RWPE1 (cell line): Measurements from ENCODE around the gene LIMK1.
"Not testable (repeated sequence)": the region's sequence is repeated elsewhere in the genome, so short reads cannot be mapped to it uniquely, and the experiment has no call there.

Experiments used
- CTCF ChIA-PET: fragments of 350-600 bp; sonication (Branson Sonifier 250); formaldehyde crosslinking; extraction: SDS; loops from one replicate; lab custom pipeline; 2021; lab: Yijun Ruan, JAX
- POLR2A ChIA-PET: fragments of 400-600 bp; formaldehyde crosslinking; extraction: SDS; loops from one replicate; lab custom pipeline; 2020; ENCODE audit warnings: antibody characterized with exemption; ENCODE audit not compliant: low non-redundant PET; lab: Yijun Ruan, JAX
- DNase-seq: peaks from one replicate; pipeline ENCODE4 v3.0.0; 2012; ENCODE audit warnings: low spot score
- H3K27ac ChIP-seq: fragments of 450-650 bp; 2 replicates; pipeline ENCODE4 v1.5.1; 2017
- TF ChIP-seq, protein P1 (sequence below): fragments of 450-650 bp; conservative IDR thresholded peaks from 2 replicates; pipeline ENCODE4 v1.5.1; 2017; ENCODE audit warnings: low read depth, mild to moderate bottlenecking

LIMK1 gene

DNA sequence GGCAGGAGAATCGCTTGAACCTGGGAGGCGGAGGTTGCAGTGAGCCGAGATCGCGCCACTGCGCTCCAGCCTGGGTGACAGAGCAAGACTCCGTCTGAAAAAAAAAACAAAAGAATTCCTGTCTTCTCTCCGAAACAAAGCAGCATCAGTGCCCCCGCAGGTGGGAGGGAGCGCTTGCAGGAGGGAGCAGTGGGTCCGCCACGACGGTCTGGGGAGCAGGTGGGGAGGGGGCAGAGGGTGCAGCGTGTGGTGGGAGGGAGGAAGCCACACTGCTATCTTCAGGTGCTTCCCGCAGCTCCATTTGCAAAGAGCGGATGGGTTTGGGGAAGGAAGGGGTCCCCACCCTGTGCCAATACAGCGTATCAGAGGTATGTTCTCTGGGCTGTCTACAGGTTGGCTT lies 31.7 kb downstream of the LIMK1 start:
- POLR2A ChIA-PET: no interaction called here

DNA sequence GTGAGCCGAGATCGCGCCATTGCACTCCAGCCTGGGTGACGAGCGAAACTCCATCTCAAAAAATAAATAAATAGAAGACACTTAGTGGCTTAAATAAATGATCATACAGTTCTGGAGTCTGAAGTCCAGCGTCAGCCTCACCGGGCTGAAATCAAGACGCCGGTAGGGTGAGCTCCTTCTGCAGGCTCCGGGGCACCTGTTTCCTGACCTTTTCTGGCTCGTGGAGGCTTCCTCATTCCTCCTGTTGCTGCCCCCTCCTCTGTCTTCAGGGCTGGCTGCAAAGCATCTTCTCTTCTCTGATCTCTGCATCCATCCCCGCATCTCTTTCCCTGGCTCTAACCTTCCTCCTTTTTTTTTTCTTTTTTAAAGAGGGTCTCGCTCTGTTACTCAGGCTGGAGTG lies 32.8 kb downstream of the LIMK1 start:
- DNase-seq: no peak
- H3K27ac ChIP-seq: no peak overlapping the region
- ChIA-PET CTCF (no interaction called here), POLR2A (no interaction called here)
- TF ChIP-seq, protein P1, sequence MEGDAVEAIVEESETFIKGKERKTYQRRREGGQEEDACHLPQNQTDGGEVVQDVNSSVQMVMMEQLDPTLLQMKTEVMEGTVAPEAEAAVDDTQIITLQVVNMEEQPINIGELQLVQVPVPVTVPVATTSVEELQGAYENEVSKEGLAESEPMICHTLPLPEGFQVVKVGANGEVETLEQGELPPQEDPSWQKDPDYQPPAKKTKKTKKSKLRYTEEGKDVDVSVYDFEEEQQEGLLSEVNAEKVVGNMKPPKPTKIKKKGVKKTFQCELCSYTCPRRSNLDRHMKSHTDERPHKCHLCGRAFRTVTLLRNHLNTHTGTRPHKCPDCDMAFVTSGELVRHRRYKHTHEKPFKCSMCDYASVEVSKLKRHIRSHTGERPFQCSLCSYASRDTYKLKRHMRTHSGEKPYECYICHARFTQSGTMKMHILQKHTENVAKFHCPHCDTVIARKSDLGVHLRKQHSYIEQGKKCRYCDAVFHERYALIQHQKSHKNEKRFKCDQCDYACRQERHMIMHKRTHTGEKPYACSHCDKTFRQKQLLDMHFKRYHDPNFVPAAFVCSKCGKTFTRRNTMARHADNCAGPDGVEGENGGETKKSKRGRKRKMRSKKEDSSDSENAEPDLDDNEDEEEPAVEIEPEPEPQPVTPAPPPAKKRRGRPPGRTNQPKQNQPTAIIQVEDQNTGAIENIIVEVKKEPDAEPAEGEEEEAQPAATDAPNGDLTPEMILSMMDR: no peak

More for the DNA sequence above, 31.7 kb downstream of the LIMK1 start:
- CTCF ChIA-PET: no interaction called here
- no peak for DNase-seq
- TF ChIP-seq, protein P1: no peak
- peak overlapping the region; percentile 8; the same call in 1 of the 2 replicates for H3K27ac ChIP-seq

DNA sequence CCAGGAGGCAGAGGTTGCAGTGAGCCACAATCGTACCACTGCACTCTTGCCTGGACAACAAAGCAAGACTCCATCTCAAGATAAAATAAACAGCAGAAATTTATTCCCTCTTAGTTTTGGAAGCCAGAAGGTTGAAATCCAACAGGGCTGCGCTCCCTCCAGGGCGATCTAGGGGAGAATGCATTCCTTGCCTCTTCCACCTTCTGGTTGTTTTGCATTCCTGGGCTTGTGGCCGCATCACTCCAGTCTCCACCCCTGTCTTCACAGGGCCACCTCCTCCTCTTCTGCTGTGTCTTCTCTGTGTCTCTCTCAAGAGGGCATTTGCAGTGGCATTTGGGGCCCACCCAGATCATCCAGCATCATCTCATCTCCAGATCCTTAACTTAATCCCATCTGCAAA lies 36.2 kb downstream of the LIMK1 start:
- CTCF ChIA-PET: interaction anchor here (0.6 kb wide), 1 partner anchor 243 kb away, joined by 3 read pairs; no protein-coding TSS in a partner anchor
- DNase-seq: no peak
- no peak overlapping the region for H3K27ac ChIP-seq
- POLR2A ChIA-PET: no interaction called here
- TF ChIP-seq, protein P1: no peak

DNA sequence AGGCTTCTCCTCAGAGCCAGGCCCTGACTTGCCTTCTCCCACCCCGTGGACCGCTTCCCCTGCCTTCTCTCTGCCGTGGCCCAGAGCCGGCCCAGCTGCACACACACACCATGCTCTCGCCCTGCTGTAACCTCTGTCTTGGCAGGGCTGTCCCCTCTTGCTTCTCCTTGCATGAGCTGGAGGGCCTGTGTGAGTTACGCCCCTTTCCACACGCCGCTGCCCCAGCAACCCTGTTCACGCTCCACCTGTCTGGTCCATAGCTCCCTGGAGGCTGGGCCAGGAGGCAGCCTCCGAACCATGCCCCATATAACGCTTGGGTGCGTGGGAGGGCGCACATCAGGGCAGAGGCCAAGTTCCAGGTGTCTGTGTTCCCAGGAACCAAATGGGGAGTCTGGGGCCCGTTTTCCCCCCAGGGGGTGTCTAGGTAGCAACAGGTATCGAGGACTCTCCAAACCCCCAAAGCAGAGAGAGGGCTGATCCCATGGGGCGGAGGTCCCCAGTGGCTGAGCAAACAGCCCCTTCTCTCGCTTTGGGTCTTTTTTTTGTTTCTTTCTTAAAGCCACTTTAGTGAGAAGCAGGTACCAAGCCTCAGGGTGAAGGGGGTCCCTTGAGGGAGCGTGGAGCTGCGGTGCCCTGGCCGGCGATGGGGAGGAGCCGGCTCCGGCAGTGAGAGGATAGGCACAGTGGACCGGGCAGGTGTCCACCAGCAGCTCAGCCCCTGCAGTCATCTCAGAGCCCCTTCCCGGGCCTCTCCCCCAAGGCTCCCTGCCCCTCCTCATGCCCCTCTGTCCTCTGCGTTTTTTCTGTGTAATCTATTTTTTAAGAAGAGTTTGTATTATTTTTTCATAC lies 38.0 kb downstream of the LIMK1 start:
- TF ChIP-seq, protein P1: no peak
- ChIA-PET POLR2A (interaction anchor here (0.6 kb wide), 1 partner anchor 43 kb away, joined by 3 read pairs; no protein-coding TSS in a partner anchor), CTCF (no interaction called here)
- H3K27ac ChIP-seq: peak overlapping the region; percentile 9
- no peak for DNase-seq

DNA sequence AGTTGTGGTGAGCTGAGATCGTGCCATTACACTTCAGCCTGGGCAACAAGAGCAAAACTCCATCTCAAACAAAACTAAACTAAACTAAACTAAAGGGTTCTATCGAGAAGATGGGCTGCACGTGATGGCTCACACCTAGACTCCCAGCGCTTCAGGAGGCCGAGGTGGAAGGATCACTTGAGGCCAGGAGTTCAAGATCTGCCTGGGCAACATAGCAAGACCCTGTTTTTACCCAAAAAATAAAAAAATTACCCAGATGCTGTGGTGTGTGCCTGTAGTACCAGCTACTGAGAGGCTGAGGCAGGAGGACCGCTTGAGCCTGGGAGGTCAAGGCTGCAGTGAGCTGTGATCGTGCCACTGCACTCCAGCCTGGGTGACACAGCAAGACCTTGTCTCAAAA lies 40.3 kb downstream of the LIMK1 start:
- CTCF ChIA-PET, POLR2A ChIA-PET, H3K27ac ChIP-seq, DNase-seq: not testable (repeated sequence)

DNA sequence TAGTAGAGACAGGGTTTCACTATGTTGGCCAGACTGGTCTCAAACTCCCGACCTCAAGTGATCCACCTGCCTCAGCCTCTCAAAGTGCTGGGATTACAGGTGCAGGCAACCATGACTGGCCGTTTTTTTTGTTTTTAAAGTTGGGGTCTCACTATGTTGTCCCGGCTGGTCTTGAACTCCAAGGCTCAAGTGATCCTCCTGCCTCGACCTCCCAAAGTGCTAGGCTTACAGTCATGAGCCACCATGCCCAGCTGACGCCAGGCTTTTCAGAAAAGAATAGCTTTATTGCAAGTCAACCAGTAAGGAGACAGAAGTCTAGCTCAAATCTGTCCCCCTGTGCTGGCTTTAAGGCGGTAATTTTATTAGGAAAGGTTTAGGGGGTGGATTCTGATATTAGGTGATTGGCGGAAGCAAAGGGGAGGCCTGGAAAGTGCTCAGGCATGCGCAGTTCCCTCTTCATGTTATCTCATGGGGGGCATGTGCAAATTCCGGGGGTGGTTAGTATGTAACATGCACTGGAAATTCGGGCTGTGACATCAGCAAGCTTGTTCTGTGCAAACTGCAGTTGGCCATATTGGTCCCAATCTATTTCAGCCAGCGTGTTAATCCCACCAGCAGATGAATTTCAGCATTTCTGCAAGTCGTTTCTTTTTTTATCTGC lies 42.7 kb downstream of the LIMK1 start:
- no peak for DNase-seq
- H3K27ac ChIP-seq: no peak overlapping the region
- TF ChIP-seq, protein P1: no peak
- POLR2A ChIA-PET: no interaction called here
- CTCF ChIA-PET: interaction anchor here (0.7 kb wide), 1 partner anchor 216 kb away, joined by 3 read pairs; no protein-coding TSS in a partner anchor
